ENCODE results near the gene OLFM1.
A peak's percentile ranks its signal among the peaks of the same experiment; 100 is the strongest.
"Not testable (repeated sequence)": the region's sequence is repeated elsewhere in the genome, so short reads cannot be mapped to it uniquely, and the experiment has no call there.

The OLFM1 gene

GRCh38 chr9:135146241-135146640 lies 58.8 kb downstream of the OLFM1 start:
- H3K4me1 Mint-ChIP-seq = no peaks in the 10 kb centered on the region
- ATAC-seq (replicated peaks; ENCODE audit: extremely low read depth, poor library complexity, severe bottlenecking) (no peak), DNase-seq (ENCODE audit: low spot score in 2 of 2) (no peak)
- peaks cover 22% of the 10 kb centered on the region for H3K27me3 Mint-ChIP-seq
- peaks cover 6% of the 10 kb centered on the region for H3K9me3 Mint-ChIP-seq
- H3K36me3 Mint-ChIP-seq (ENCODE audit: insufficient read depth) = no peaks in the 10 kb centered on the region
- no peak overlapping the region for H3K4me3 Mint-ChIP-seq
- no peak overlapping the region for H3K27ac Mint-ChIP-seq (ENCODE audit: low read depth)

- no peak overlapping the region for H3K4me3 Mint-ChIP-seq
- DNase-seq (ENCODE audit: low spot score in 2 of 2) = no peak
- no peak for ATAC-seq (replicated peaks; ENCODE audit: extremely low read depth, poor library complexity, severe bottlenecking)
- H3K4me1 Mint-ChIP-seq = no peaks in the 10 kb centered on the region
- peaks cover 12% of the 10 kb centered on the region for H3K9me3 Mint-ChIP-seq
- H3K27ac Mint-ChIP-seq (ENCODE audit: low read depth) = no peak overlapping the region
- peaks cover 22% of the 10 kb centered on the region for H3K27me3 Mint-ChIP-seq
- no peaks in the 10 kb centered on the region for H3K36me3 Mint-ChIP-seq (ENCODE audit: insufficient read depth)
These were observed 59.5 kb downstream of the OLFM1 start for GRCh38 chr9:135146766-135147473.

- peaks cover 22% of the 10 kb centered on the region for H3K27me3 Mint-ChIP-seq
- peaks cover 12% of the 10 kb centered on the region for H3K9me3 Mint-ChIP-seq
These were observed 60.0 kb downstream of the OLFM1 start for GRCh38 chr9:135147474-135147805.

DNA sequence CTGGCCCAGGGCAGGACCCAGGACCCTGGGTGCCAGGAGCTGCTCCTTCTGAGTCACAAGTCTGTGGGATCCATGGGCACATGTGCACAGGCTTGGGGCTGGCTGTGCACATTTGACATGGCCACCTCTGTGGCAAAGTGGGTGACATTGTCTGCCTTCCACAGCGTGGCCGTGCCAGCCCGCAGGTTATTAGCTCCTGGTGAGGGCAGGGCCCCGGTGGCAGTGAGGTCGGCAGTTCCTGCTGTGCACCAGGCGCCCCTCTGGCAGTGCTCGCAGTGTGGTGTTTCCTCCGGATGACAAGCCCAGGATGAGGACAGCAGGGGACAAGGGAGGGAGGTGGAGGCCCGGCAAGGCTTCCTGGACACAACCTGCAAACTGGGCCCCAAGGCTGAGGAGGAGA lies 60.5 kb downstream of the OLFM1 start:
- Mint-ChIP-seq H3K9me3 (peaks cover 12% of the 10 kb centered on the region), H3K27ac (ENCODE audit: low read depth) (no peak overlapping the region), H3K36me3 (ENCODE audit: insufficient read depth) (no peaks in the 10 kb centered on the region), H3K27me3 (peaks cover 25% of the 10 kb centered on the region), H3K4me3 (no peak overlapping the region), H3K4me1 (no peaks in the 10 kb centered on the region)
- ATAC-seq (replicated peaks; ENCODE audit: extremely low read depth, poor library complexity, severe bottlenecking) (no peak), DNase-seq (ENCODE audit: low spot score in 2 of 2) (no peak)

More at GRCh38 chr9:135147474-135147805, 60.0 kb downstream of the OLFM1 start:
- Mint-ChIP-seq H3K4me1 (no peaks in the 10 kb centered on the region), H3K27ac (ENCODE audit: low read depth) (no peak overlapping the region), H3K36me3 (ENCODE audit: insufficient read depth) (no peaks in the 10 kb centered on the region), H3K4me3 (no peak overlapping the region)
- DNase-seq (ENCODE audit: low spot score in 2 of 2) = no peak
- no peak for ATAC-seq (replicated peaks; ENCODE audit: extremely low read depth, poor library complexity, severe bottlenecking)

- H3K27ac Mint-ChIP-seq (ENCODE audit: low read depth) = no peak overlapping the region
- no peaks in the 10 kb centered on the region for H3K36me3 Mint-ChIP-seq (ENCODE audit: insufficient read depth)
- H3K9me3 Mint-ChIP-seq = peaks cover 12% of the 10 kb centered on the region
- peaks cover 30% of the 10 kb centered on the region for H3K27me3 Mint-ChIP-seq
- ATAC-seq (replicated peaks; ENCODE audit: extremely low read depth, poor library complexity, severe bottlenecking) = no peak
- no peaks in the 10 kb centered on the region for H3K4me1 Mint-ChIP-seq
- no peak overlapping the region for H3K4me3 Mint-ChIP-seq
- no peak for DNase-seq (ENCODE audit: low spot score in 2 of 2)
These were observed 60.9 kb downstream of the OLFM1 start for GRCh38 chr9:135148386-135148785.

- Mint-ChIP-seq H3K9me3 (peaks cover 12% of the 10 kb centered on the region), H3K27ac (ENCODE audit: low read depth) (peak overlapping the region; percentile 53)
- not testable (repeated sequence) for ATAC-seq (replicated peaks; ENCODE audit: extremely low read depth, poor library complexity, severe bottlenecking)
These were observed 62.4 kb downstream of the OLFM1 start for GRCh38 chr9:135149901-135150300.

GRCh38 chr9:135150981-135151380 lies 63.5 kb downstream of the OLFM1 start:
- ATAC-seq (replicated peaks; ENCODE audit: extremely low read depth, poor library complexity, severe bottlenecking) = no peak
- H3K36me3 Mint-ChIP-seq (ENCODE audit: insufficient read depth) = no peaks in the 10 kb centered on the region
- peaks cover 12% of the 10 kb centered on the region for H3K9me3 Mint-ChIP-seq
- peaks cover 31% of the 10 kb centered on the region for H3K27me3 Mint-ChIP-seq
- H3K4me3 Mint-ChIP-seq = no peak overlapping the region
- no peaks in the 10 kb centered on the region for H3K4me1 Mint-ChIP-seq
- no peak overlapping the region for H3K27ac Mint-ChIP-seq (ENCODE audit: low read depth)
- no peak for DNase-seq (ENCODE audit: low spot score in 2 of 2)

More at GRCh38 chr9:135149901-135150300, 62.4 kb downstream of the OLFM1 start:
- DNase-seq (ENCODE audit: low spot score in 2 of 2); H3K4me3 Mint-ChIP-seq; H3K36me3 Mint-ChIP-seq (ENCODE audit: insufficient read depth); H3K4me1 Mint-ChIP-seq: not testable (repeated sequence)
- H3K27me3 Mint-ChIP-seq = peaks cover 40% of the 10 kb centered on the region

- peaks cover 25% of the 10 kb centered on the region for H3K27me3 Mint-ChIP-seq
- DNase-seq (ENCODE audit: low spot score in 2 of 2) = no peak
- H3K27ac Mint-ChIP-seq (ENCODE audit: low read depth) = no peak overlapping the region
- no peak overlapping the region for H3K4me3 Mint-ChIP-seq
- H3K36me3 Mint-ChIP-seq (ENCODE audit: insufficient read depth) = no peaks in the 10 kb centered on the region
- ATAC-seq (replicated peaks; ENCODE audit: extremely low read depth, poor library complexity, severe bottlenecking) = no peak
- peaks cover 12% of the 10 kb centered on the region for H3K9me3 Mint-ChIP-seq
- H3K4me1 Mint-ChIP-seq = no peaks in the 10 kb centered on the region
These were observed 64.5 kb downstream of the OLFM1 start for GRCh38 chr9:135151757-135152613.

GRCh38 chr9:135152614-135153334 lies 65.3 kb downstream of the OLFM1 start:
- Mint-ChIP-seq H3K27ac (ENCODE audit: low read depth) (no peak overlapping the region), H3K4me3 (no peak overlapping the region), H3K4me1 (no peaks in the 10 kb centered on the region), H3K36me3 (ENCODE audit: insufficient read depth) (no peaks in the 10 kb centered on the region), H3K9me3 (peaks cover 12% of the 10 kb centered on the region), H3K27me3 (peaks cover 30% of the 10 kb centered on the region)
- ATAC-seq (replicated peaks; ENCODE audit: extremely low read depth, poor library complexity, severe bottlenecking) (no peak), DNase-seq (ENCODE audit: low spot score in 2 of 2) (no peak)

DNA sequence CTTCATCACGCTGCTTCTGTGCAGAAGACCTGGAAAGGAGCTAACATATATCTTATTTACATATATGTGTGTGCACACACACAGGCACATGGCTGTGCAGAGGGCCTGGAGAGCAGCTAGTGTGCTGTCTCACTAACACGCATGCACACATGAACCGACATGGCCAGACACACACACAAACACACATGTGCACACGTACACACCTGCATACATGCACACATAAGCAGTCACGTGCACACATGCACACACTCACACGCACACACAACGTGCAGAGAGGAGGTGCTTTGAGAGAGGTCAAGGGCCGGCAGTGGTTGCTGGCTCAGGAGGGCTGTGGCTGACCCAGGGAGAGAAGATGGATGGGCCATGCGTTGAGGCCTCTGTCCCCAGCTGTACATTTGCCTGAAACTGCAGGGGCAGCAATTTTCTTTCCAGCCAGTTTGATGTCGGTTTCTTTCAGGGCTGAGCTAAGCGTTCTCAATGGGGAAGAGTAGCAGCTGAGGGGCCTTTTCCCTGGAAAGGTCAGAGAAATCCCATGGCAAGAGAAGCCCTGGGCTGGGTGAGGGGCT lies 66.7 kb downstream of the OLFM1 start:
- no peak for DNase-seq (ENCODE audit: low spot score in 2 of 2)
- Mint-ChIP-seq H3K4me3 (no peak overlapping the region), H3K27me3 (peaks cover 44% of the 10 kb centered on the region), H3K4me1 (no peaks in the 10 kb centered on the region), H3K27ac (ENCODE audit: low read depth) (no peak overlapping the region), H3K9me3 (peaks cover 12% of the 10 kb centered on the region), H3K36me3 (ENCODE audit: insufficient read depth) (no peaks in the 10 kb centered on the region)
- ATAC-seq (replicated peaks; ENCODE audit: extremely low read depth, poor library complexity, severe bottlenecking) = no peak

GRCh38 chr9:135155396-135155795 lies 67.9 kb downstream of the OLFM1 start:
- no peak overlapping the region for H3K27ac Mint-ChIP-seq (ENCODE audit: low read depth)
- DNase-seq (ENCODE audit: low spot score in 2 of 2) (no peak), ATAC-seq (replicated peaks; ENCODE audit: extremely low read depth, poor library complexity, severe bottlenecking) (no peak)
- H3K9me3 Mint-ChIP-seq = peaks cover 12% of the 10 kb centered on the region
- peaks cover 56% of the 10 kb centered on the region for H3K27me3 Mint-ChIP-seq
- no peaks in the 10 kb centered on the region for H3K36me3 Mint-ChIP-seq (ENCODE audit: insufficient read depth)
- H3K4me1 Mint-ChIP-seq = no peaks in the 10 kb centered on the region
- H3K4me3 Mint-ChIP-seq = no peak overlapping the region

All from central memory CD8-positive, alpha-beta T cell (primary cell).